HG03060 (cell line): ENCODE results near the gene EGFL6.
"Not testable (repeated sequence)": the region's sequence is repeated elsewhere in the genome, so short reads cannot be mapped to it uniquely, and the experiment has no call there.

ENCODE experiments used
- ATAC-seq: cut with Tn5 transposase; IDR thresholded peaks from one replicate; pipeline ENCODE4 v1.9.1; 2021; ENCODE audit warnings: low read depth, moderate number of reproducible peaks; ENCODE audit not compliant: unreplicated experiment

EGFL6 gene

GRCh38 chrX:13587786-13588477, 18.5 kb downstream of the EGFL6 start:
- no peak for ATAC-seq

DNA sequence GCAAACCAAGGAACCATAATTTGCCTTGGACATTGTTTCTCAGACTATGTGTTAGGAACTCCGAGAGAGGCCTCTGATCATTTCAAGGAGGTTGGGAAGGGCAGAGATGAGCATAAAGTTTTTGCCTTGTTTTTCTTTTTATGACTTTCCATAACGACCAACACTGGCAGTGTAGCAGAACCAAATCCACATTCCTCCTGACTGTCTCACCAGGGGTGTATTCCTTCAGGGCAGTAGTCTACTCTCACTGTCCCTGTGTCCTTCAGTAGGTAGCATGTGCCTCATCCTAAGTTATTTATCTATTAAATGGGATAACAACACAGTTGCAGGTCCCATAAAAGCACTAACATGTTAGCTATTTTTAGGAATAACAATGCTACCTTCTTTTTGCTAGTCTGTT, 20.8 kb downstream of the EGFL6 start:
- no peak for ATAC-seq

- no peak for ATAC-seq
Measured at GRCh38 chrX:13590914-13591313, 21.5 kb downstream of the EGFL6 start.

GRCh38 chrX:13597874-13598273, 28.5 kb downstream of the EGFL6 start:
- ATAC-seq = no peak

GRCh38 chrX:13598877-13599276, 29.5 kb downstream of the EGFL6 start:
- ATAC-seq = no peak

DNA sequence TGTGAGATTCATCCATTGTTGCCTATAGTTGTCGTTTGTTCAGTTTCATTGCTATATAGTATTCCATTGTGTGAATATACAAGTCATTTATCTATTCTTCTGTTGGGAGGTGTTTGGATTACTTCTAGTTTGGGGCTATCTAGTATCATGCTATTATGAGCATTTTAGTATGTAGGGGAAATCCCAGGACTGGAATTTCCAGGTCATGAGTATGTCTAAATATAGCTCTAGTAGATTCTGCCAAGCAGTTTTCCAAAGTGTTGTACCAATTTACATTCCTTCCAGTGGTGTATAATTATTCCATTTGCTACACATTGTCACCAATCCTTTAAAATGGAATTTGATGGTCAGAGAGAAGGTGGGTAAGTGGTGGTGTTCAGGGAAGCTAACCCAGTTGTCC, 30.1 kb downstream of the EGFL6 start:
- no peak for ATAC-seq

DNA sequence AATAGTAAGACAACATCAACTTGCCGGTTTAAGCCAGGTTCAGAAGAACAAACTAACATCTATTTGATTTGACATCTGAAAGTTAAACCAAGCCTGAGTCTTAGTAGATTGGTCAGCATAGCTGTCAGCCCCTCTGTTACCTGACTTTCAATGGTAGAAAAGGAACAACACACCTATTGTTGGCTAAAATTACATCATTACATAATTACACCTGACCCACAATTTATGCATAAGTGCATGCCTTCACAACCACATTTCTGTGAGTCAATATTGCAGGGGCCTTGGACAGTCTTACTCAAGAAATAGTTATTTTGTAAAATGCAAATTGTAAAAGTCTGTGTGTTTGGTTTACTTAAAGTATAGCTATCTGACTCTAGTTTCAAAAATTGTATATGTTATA, 36.2 kb downstream of the EGFL6 start:
- ATAC-seq = no peak

GRCh38 chrX:13607331-13607995, 38.1 kb downstream of the EGFL6 start:
- no peak for ATAC-seq

- ATAC-seq = no peak
Measured at GRCh38 chrX:13607996-13608365, 38.6 kb downstream of the EGFL6 start.

DNA sequence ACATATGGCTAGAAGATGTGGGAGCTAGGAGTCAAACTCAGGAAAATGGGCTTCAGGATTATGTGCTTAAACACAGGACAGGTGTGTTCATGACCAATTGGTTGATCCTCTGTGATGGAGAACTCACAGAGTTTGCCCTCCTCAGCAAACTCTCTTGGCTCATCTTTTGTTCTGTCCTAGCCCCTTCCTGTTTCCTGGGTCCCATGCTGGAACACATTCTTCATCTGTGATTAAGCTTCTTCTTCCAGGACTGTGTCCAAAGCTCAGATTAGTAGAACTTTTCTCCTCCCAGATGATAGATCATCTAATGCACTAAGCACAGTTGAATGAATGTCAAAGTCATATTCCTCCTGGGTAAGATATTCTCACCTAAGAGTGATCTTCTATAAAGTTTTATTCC, 44.8 kb downstream of the EGFL6 start:
- no peak for ATAC-seq

DNA sequence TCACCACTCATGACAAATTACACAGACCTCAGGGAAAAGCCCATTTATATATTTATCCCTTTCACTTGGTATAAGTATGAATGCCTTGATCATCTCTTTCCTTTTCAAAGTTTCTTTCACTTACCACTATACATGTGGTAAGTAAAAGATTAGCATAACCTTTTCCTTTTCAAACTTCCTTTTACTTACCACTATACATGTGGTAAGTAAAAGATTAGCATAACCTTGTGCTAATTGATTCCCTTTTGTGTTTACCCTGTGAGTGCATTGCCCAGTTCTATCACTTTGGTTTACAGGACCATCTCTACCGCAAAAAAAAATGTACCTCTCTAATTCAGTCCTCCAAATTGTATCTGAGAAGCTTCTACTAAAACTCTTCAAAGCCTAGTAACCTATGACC, 50.8 kb downstream of the EGFL6 start:
- ATAC-seq = no peak

GRCh38 chrX:13622401-13622964, 53.1 kb downstream of the EGFL6 start:
- no peak for ATAC-seq

- ATAC-seq = no peak
Measured at GRCh38 chrX:13627306-13627705, 57.9 kb downstream of the EGFL6 start.

DNA sequence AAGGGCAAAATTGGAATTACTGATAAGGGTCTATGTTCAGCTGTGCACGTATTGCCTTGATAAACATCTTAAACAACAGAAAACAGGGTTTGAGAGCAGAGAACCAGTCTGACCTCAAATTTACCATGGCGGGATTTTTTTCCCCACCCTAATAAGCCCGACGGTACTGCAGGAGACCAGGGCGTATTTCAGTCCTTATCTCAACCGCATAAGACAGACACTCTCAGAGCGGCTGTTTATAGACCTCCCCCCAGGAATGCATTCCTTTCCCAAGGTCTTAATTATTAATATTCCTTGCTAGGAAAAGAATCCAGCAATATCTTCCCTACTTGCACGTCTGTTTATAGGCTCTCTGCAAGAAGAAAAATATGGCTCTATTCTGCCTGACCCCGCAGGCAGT, 67.8 kb downstream of the EGFL6 start:
- ATAC-seq = not testable (repeated sequence)

- ATAC-seq = no peak
Measured at GRCh38 chrX:13638021-13638420, 68.6 kb downstream of the EGFL6 start.

- no peak for ATAC-seq
Measured at GRCh38 chrX:13638826-13639225, 69.4 kb downstream of the EGFL6 start.

- not testable (repeated sequence) for ATAC-seq
Measured at GRCh38 chrX:13641684-13642083, 72.3 kb downstream of the EGFL6 start.

- ATAC-seq = no peak
Measured at GRCh38 chrX:13645464-13646153, 76.2 kb downstream of the EGFL6 start.

DNA sequence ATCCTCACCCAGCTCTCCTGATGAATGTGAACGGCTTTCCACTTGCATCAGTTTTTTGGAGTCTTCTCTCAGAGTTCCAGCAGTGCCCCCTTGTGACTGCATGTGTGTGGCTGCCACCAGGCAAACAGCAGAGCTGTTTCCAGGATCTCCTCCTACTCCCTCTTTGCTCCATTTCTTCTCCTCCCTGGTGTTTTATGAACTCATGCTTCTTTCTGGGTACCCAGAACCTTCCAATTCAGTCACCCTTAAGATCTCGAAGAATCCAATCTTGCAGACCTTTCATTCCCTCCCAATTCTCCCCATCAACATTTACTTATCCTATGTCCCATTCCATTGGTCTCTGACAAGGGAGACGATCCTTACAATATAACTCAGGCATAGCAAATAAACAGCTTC, 76.8 kb downstream of the EGFL6 start:
- ATAC-seq = no peak

- ATAC-seq = no peak
Measured at GRCh38 chrX:13647709-13648212, 78.4 kb downstream of the EGFL6 start.

GRCh38 chrX:13648336-13648735, 78.9 kb downstream of the EGFL6 start:
- ATAC-seq = not testable (repeated sequence)
